ENCODE data around the gene ZNF521. TPM values are rescaled to one million over a fixed set of nuclear protein-coding genes. Genes with fewer than 3 reads are reported as not detected.

The ZNF521 gene
- total RNA-seq, 1 donor from 2014 or later = 75.1 TPM

DNA sequence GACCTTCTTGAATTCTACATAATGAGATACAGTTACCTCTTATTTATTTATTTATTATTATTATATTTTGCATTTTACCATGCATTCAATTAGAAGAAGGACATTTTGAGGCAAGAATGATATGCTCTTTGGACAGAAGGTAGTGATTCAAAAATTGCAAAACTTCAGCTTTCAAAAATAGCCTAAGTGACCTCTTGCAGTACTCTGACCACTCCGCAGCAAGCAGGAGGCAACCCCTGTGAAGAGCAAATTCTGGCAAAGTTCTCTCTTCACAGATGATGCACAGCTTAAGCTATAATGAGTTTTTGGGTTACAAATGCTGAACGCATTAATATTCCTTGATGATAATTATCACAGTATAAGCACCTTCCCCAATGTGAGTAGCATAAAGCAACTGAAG is 170.0 kb downstream of the ZNF521 start:
- DNase-seq (ENCODE audit: extremely low spot score, unreplicated experiment) = no peak
- H3K27ac Mint-ChIP-seq = no peak overlapping the region
- no peaks in the 10 kb centered on the region for H3K9me3 Mint-ChIP-seq
- no peak overlapping the region for H3K4me3 Mint-ChIP-seq
- H3K4me1 Mint-ChIP-seq (ENCODE audit: unreplicated experiment) = peaks cover 32% of the 10 kb centered on the region
- H3K36me3 Mint-ChIP-seq = no peaks in the 10 kb centered on the region
- TF ChIP-seq, protein P1, sequence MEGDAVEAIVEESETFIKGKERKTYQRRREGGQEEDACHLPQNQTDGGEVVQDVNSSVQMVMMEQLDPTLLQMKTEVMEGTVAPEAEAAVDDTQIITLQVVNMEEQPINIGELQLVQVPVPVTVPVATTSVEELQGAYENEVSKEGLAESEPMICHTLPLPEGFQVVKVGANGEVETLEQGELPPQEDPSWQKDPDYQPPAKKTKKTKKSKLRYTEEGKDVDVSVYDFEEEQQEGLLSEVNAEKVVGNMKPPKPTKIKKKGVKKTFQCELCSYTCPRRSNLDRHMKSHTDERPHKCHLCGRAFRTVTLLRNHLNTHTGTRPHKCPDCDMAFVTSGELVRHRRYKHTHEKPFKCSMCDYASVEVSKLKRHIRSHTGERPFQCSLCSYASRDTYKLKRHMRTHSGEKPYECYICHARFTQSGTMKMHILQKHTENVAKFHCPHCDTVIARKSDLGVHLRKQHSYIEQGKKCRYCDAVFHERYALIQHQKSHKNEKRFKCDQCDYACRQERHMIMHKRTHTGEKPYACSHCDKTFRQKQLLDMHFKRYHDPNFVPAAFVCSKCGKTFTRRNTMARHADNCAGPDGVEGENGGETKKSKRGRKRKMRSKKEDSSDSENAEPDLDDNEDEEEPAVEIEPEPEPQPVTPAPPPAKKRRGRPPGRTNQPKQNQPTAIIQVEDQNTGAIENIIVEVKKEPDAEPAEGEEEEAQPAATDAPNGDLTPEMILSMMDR (conservative IDR thresholded peaks at IDR 0.05) = no peak
- H3K27me3 Mint-ChIP-seq = no peaks in the 10 kb centered on the region

DNA sequence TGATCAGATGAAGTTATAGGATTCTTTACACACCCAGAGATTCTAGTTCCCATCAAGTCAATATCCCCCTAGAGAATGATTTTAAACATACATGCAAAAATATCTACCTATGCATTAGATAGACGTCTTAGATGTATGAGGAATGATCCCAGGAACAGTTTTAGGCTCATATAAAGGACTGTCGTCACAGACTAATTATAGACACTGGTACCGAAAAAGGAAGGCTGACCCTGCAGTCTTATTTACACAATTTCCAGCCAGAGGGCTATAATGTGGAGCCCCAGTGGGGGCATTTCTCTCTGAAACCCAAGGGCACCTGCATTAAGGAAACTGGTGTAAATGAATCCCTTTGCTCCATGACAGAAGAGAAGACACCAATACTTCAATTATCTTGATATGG is 170.4 kb downstream of the ZNF521 start:
- no peak for DNase-seq (ENCODE audit: extremely low spot score, unreplicated experiment)
- Mint-ChIP-seq H3K9me3 (no peaks in the 10 kb centered on the region), H3K36me3 (no peaks in the 10 kb centered on the region), H3K4me3 (no peak overlapping the region), H3K27me3 (no peaks in the 10 kb centered on the region), H3K4me1 (ENCODE audit: unreplicated experiment) (peaks cover 36% of the 10 kb centered on the region), H3K27ac (no peak overlapping the region)
- TF ChIP-seq, protein P1 (conservative IDR thresholded peaks at IDR 0.05) = no peak

DNA sequence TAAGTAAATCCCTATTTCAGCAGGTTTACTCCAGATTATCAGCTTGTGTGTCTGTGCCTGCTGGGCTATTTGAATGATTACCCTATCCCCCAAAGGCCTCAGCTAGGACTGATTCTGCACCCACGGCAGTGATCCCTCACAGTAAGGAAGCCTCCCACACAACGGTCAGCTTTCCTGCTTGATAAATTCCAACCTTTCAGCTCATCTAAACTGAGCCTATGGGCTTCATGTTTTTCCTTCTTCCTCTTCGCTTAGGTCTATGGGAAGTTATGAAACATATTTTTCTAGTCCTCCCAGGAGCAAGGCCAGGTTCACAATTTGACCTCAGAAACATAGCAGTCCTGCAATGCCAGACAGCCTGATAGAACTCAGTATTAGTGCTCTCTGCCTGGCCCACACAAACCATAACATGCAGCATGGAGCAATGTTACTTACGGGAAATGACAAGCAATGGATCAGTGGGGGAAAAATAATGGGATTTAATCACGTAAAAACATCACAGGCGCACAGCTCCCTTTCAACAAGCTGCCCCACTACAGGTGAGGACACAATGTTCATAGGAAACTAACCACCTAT is 170.9 kb downstream of the ZNF521 start:
- Mint-ChIP-seq H3K27ac (no peak overlapping the region), H3K9me3 (no peaks in the 10 kb centered on the region), H3K4me3 (no peak overlapping the region), H3K4me1 (ENCODE audit: unreplicated experiment) (peaks cover 39% of the 10 kb centered on the region), H3K27me3 (no peaks in the 10 kb centered on the region), H3K36me3 (no peaks in the 10 kb centered on the region)
- DNase-seq (ENCODE audit: extremely low spot score, unreplicated experiment) = no peak
- TF ChIP-seq, protein P1 (conservative IDR thresholded peaks at IDR 0.05) = no peak

DNA sequence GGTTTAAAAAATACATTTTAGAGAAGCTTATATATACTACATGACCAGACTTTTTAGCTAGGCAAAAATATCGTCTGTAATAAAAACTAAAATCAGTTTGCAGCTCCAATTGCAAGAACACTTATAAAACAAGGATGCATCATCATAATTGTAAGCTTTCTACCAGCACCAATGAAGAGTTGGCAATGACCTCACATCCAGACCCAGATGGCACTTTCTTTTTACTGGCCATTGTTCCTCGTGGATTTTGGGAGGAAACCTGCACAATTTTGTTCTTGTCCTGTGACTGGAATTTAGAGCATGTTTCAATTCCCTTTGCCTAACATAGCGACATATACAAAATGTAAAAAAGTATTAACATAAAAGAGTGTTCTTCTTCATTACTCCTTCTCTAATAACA is 174.3 kb downstream of the ZNF521 start:
- no peak overlapping the region for H3K27ac Mint-ChIP-seq

DNA sequence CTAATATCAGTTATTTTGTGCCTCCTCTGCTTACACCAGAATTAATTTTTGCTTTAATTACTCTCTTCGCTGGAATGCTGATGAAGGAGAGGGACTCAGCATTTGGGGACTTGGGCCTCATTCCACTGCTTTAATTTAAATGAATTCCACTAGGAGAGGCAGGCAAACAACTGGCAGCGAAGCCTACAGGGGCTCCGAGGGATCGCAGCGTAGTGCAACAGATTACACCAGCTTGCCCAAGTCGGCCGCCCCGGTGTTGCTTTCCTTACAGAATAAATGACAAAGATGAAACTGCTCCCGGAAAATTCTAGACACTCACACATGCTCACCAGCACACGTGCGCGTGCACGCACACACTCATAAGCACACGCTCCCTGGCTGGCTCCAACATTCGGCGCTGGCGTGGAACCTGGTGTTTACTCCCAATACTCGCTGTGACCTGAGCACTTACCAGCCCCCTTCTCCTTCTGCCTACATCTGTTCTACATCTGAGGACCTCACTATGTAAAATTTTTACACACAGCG is 175.4 kb downstream of the ZNF521 start:
- TF ChIP-seq, protein P1 (conservative IDR thresholded peaks at IDR 0.05) = no peak
- Mint-ChIP-seq H3K4me3 (no peak overlapping the region), H3K9me3 (no peaks in the 10 kb centered on the region), H3K27me3 (no peaks in the 10 kb centered on the region), H3K27ac (no peak overlapping the region), H3K4me1 (ENCODE audit: unreplicated experiment) (peaks cover 41% of the 10 kb centered on the region), H3K36me3 (no peaks in the 10 kb centered on the region)
- DNase-seq (ENCODE audit: extremely low spot score, unreplicated experiment) = no peak

More for the DNA sequence above, 174.3 kb downstream of the ZNF521 start:
- Mint-ChIP-seq H3K27me3 (no peaks in the 10 kb centered on the region), H3K36me3 (no peaks in the 10 kb centered on the region), H3K9me3 (no peaks in the 10 kb centered on the region), H3K4me1 (ENCODE audit: unreplicated experiment) (peaks cover 43% of the 10 kb centered on the region), H3K4me3 (no peak overlapping the region)
- TF ChIP-seq, protein P1 (conservative IDR thresholded peaks at IDR 0.05) = no peak
- no peak for DNase-seq (ENCODE audit: extremely low spot score, unreplicated experiment)
